GM18511 (cell line): Measurements from ENCODE around the gene HNRNPC.
"Not testable (repeated sequence)": the region's sequence is repeated elsewhere in the genome, so short reads cannot be mapped to it uniquely, and the experiment has no call there.

Source experiments
- ATAC-seq: cut with Tn5 transposase; IDR thresholded peaks from one replicate; pipeline ENCODE4 v1.9.1; 2021; ENCODE audit warnings: mild to moderate bottlenecking, moderate library complexity; ENCODE audit not compliant: unreplicated experiment

Gene HNRNPC

GRCh38 chr14:21269252-21270046, at the start of gene HNRNPC:
TSS of gene HNRNPC (minus strand) at chr14:21269442. CDS start at chr14:21234193, 35,249 bp downstream.
- ATAC-seq, result peak; percentile 90

GRCh38 chr14:21317398-21317797, 48.2 kb upstream of the HNRNPC start:
- ATAC-seq, result peak; percentile 63

- ATAC-seq, result no peak
Observed at GRCh38 chr14:21313512-21313911, 44.3 kb upstream of the HNRNPC start.

GRCh38 chr14:21311614-21312013, 42.4 kb upstream of the HNRNPC start:
- ATAC-seq, result no peak

GRCh38 chr14:21309956-21310355, 40.7 kb upstream of the HNRNPC start:
- no peak for ATAC-seq

- no peak for ATAC-seq
Observed at GRCh38 chr14:21309238-21309636, 40.0 kb upstream of the HNRNPC start.

GRCh38 chr14:21308479-21309237, 39.4 kb upstream of the HNRNPC start:
- peak; percentile 88 for ATAC-seq

- ATAC-seq, result peak; percentile 41
Observed at GRCh38 chr14:21308132-21308478, 38.9 kb upstream of the HNRNPC start.

- no peak for ATAC-seq
Observed at GRCh38 chr14:21307637-21308036, 38.4 kb upstream of the HNRNPC start.

- ATAC-seq, result not testable (repeated sequence)
Observed at GRCh38 chr14:21302836-21303140, 33.5 kb upstream of the HNRNPC start.

GRCh38 chr14:21302013-21302835, 33.0 kb upstream of the HNRNPC start:
- no peak for ATAC-seq

- no peak for ATAC-seq
Observed at GRCh38 chr14:21300892-21301291, 31.6 kb upstream of the HNRNPC start.

GRCh38 chr14:21299562-21300130, 30.4 kb upstream of the HNRNPC start:
- ATAC-seq, result no peak

- no peak for ATAC-seq
Observed at GRCh38 chr14:21298358-21298757, 29.1 kb upstream of the HNRNPC start.

- ATAC-seq, result not testable (repeated sequence)
Observed at GRCh38 chr14:21294026-21294425, 24.8 kb upstream of the HNRNPC start.

GRCh38 chr14:21287168-21287567, 17.9 kb upstream of the HNRNPC start:
- no peak for ATAC-seq

- ATAC-seq, result not testable (repeated sequence)
Observed at GRCh38 chr14:21286516-21286915, 17.3 kb upstream of the HNRNPC start.

GRCh38 chr14:21281917-21282316, 12.7 kb upstream of the HNRNPC start:
- not testable (repeated sequence) for ATAC-seq

- ATAC-seq, result no peak
Observed at GRCh38 chr14:21279783-21280182, 10.5 kb upstream of the HNRNPC start, which contains the start of gene RPGRIP1. TSS of gene RPGRIP1 (plus strand) at chr14:21280083. CDS start at chr14:21287977, 7,894 bp downstream.

- ATAC-seq, result no peak
Observed at GRCh38 chr14:21278632-21279031, 9.4 kb upstream of the HNRNPC start.

- no peak for ATAC-seq
Observed at GRCh38 chr14:21275261-21275858, 6.1 kb upstream of the HNRNPC start.
